B cell (primary cell): ENCODE results near the gene NHERF2. TPM values are rescaled to one million over a fixed set of nuclear protein-coding genes. Genes with fewer than 3 reads are reported as not detected.

ENCODE experiments used
- ATAC-seq: fragments of 200-7000 bp; cut with Tn5 transposase; one replicate; pipeline ENCODE4 v1.10.0; 2021; ENCODE audit warnings: low read depth, mild to moderate bottlenecking, moderate number of reproducible peaks, moderate library complexity
- CTCF ChIA-PET: fragments of 350-600 bp; sonication (Branson Sonifier 250); formaldehyde crosslinking; loops from one replicate; lab custom pipeline; 2021; ENCODE audit warnings: antibody characterized with exemption, inconsistent platforms; lab: Charles Lee
- POLR2A ChIA-PET: fragments of 350-600 bp; sonication (Branson Sonifier 250); formaldehyde crosslinking; loops from one replicate; lab custom pipeline; 2021; ENCODE audit warnings: antibody characterized with exemption; lab: Charles Lee
- DNase-seq: peaks from one replicate; pipeline ENCODE4 v3.0.0; 2013
- H2AFZ ChIP-seq: 2 replicates; pipeline ENCODE4 v1.6.1; 2012; ENCODE audit warnings: mild to moderate bottlenecking, low read depth, low read length; ENCODE audit not compliant: insufficient read depth, poor library complexity, severe bottlenecking
- H3K27ac ChIP-seq, 2 donors: 1 replicate in 1 of 2; 2 replicates in 1 of 2; pipeline ENCODE4 v1.5.1; 2012 to 2013; ENCODE audit warnings: low read length in 2 of 2, mild to moderate bottlenecking in 2 of 2, moderate library complexity in 1 of 2
- H3K27me3 ChIP-seq, 4 experiments: fragments of 200-600 bp in 1 of 4; sonication (generic) in 1 of 4; replicated peaks in 1 of 4; 1 replicate in 2 of 4; 2 replicates in 2 of 4; pipeline versions ENCODE4 v1.6.1 to v1.7.0; 2013 to 2016; ENCODE audit warnings: low read length in 3 of 4, mild to moderate bottlenecking in 2 of 4, mixed read lengths in 1 of 4, moderate library complexity in 1 of 4; ENCODE audit not compliant: insufficient read depth in 4 of 4, control insufficient read depth in 3 of 4; ENCODE audit errors: control extremely low read depth in 1 of 4
- H3K36me3 ChIP-seq, 2 experiments: replicated peaks in 1 of 2; 1 replicate in 1 of 2; 2 replicates in 1 of 2; pipeline versions ENCODE4 v1.6.1 to v1.7.1; 2013; ENCODE audit warnings: low read length in 1 of 2; ENCODE audit not compliant: insufficient read depth in 2 of 2, control insufficient read depth in 1 of 2; ENCODE audit errors: control extremely low read depth in 1 of 2, extremely low read depth in 1 of 2
- H3K4me1 ChIP-seq, 2 donors: fragments of 200-600 bp in 1 of 2; sonication (generic) in 1 of 2; 1 replicate in 1 of 2; 2 replicates in 1 of 2; pipeline versions ENCODE4 v1.5.1 to v1.6.1; 2013 to 2017; ENCODE audit warnings: low read length in 2 of 2; ENCODE audit not compliant: control insufficient read depth in 2 of 2, insufficient read depth in 2 of 2
- H3K4me2 ChIP-seq: replicated peaks from 2 replicates; pipeline ENCODE3; 2012; ENCODE audit warnings: mild to moderate bottlenecking, low read depth, low read length; ENCODE audit not compliant: poor library complexity, severe bottlenecking
- H3K4me3 ChIP-seq, 5 experiments: fragments of 200-600 bp in 1 of 5; sonication (generic) in 1 of 5; 1 replicate in 3 of 5; 2 replicates in 2 of 5; pipeline versions ENCODE4 v1.5.1 to v1.7.0; 2011 to 2016; ENCODE audit warnings: low read length in 4 of 5, mild to moderate bottlenecking in 4 of 5, low read depth in 2 of 5, control low read depth in 1 of 5, moderate library complexity in 1 of 5; ENCODE audit not compliant: insufficient read depth in 1 of 5; ENCODE audit errors: control extremely low read depth in 1 of 5, extremely low read depth in 1 of 5
- H3K79me2 ChIP-seq: fragments of 200-600 bp; sonication (generic); one replicate; pipeline ENCODE4 v1.6.0; 2016; ENCODE audit warnings: low read length; ENCODE audit not compliant: control insufficient read depth, insufficient read depth
- H3K9ac ChIP-seq: fragments of 200-600 bp; sonication (generic); 2 replicates; pipeline ENCODE4 v1.6.1; 2017; ENCODE audit warnings: mild to moderate bottlenecking, low read length, moderate library complexity
- H3K9me3 ChIP-seq, 3 donors: one replicate each; pipeline versions ENCODE4 v1.6.1 to v1.7.1; 2013; ENCODE audit warnings: low read length in 2 of 3; ENCODE audit not compliant: control insufficient read depth in 2 of 3, insufficient read depth in 1 of 3; ENCODE audit errors: control extremely low read depth in 1 of 3
- H4K20me1 ChIP-seq: 2 replicates; pipeline ENCODE4 v1.6.0; 2012; ENCODE audit warnings: mild to moderate bottlenecking, low read length; ENCODE audit not compliant: insufficient read depth, control insufficient read depth, poor library complexity, severe bottlenecking
- H3K27ac Mint-ChIP-seq: one replicate; pipeline ENCODE4 v1.8.0; 2021; ENCODE audit warnings: mixed read lengths
- H3K27me3 Mint-ChIP-seq: one replicate; pipeline ENCODE4 v1.8.0; 2021; ENCODE audit warnings: mixed read lengths
- H3K4me1 Mint-ChIP-seq: one replicate; pipeline ENCODE4 v1.8.0; 2021; ENCODE audit warnings: mixed read lengths
- H3K4me3 Mint-ChIP-seq: one replicate; pipeline ENCODE4 v1.8.0; 2021; ENCODE audit warnings: mixed read lengths
- H3K9me3 Mint-ChIP-seq: one replicate; pipeline ENCODE4 v1.8.0; 2022; ENCODE audit warnings: mixed read lengths; ENCODE audit not compliant: insufficient read depth
- CTCF ChIP-seq: fragments of 200-600 bp; IDR thresholded peaks from one replicate; pipeline ENCODE4 v1.8.0; 2022; ENCODE audit warnings: antibody characterized with exemption, mild to moderate bottlenecking
- EZH2 ChIP-seq: IDR thresholded peaks from 2 replicates; pipeline ENCODE4 v1.6.1; 2012; ENCODE audit warnings: borderline replicate concordance, low read depth, mild to moderate bottlenecking, moderate library complexity, low read length; ENCODE audit not compliant: insufficient read depth, poor library complexity, severe bottlenecking
- WGBS: methylation state at CpG from one replicate; pipeline ENCODE4 v1.1.5; 2013; ENCODE audit warnings: missing lambda C conversion rate; ENCODE audit not compliant: insufficient coverage; 5-methylcytosine and 5-hydroxymethylcytosine counted together
- intact Hi-C: fragments of 100-400 bp; cut with micrococcal nuclease; formaldehyde crosslinking; loops from one replicate; pipeline ENCODE4 v1.10.0; 2022
- polyA plus RNA-seq: library from polyadenylated mRNA; depleted of rRNA; stranded (reverse); fragments of >200 nt; gene quantifications from 2 replicates; pipeline ENCODE4 v1.2.3, GENCODE V29; 2012
- total RNA-seq, 2 donors: library from RNA; stranded (reverse); fragments of 120-200 nt in 1 of 2; gene quantifications; 1 replicate in 1 of 2; 2 replicates in 1 of 2; pipeline versions ENCODE4 v1.2.3 to v1.2.4, GENCODE V29; 2013 to 2022

NHERF2 gene
- total and polyA plus RNA-seq, 2 donors (not counting 1 experiment from before 2014, with no cell fraction given) = 1.8 to 2.2 TPM

- DNase-seq (no peak), ATAC-seq (no peak)
- Histone ChIP-seq H3K4me2 (no peak overlapping the region), H3K4me3 (no peak overlapping the region), H4K20me1 (peaks cover 76% of the 10 kb centered on the region), H3K27ac (no peak overlapping the region), H3K9ac (no peak overlapping the region), H3K9me3 (no peaks in the 10 kb centered on the region), H3K4me1 (peaks cover 42 to 56% of the 10 kb centered on the region in 2 donors), H3K36me3 (peaks cover 0 to 29% of the 10 kb centered on the region in 2 experiments), H3K27me3 (no peaks in the 10 kb centered on the region), H3K79me2 (peaks cover 76% of the 10 kb centered on the region), H2AFZ (no peak overlapping the region)
- intact Hi-C loops = no loop called here
- Mint-ChIP-seq H3K9me3 (no peaks in the 10 kb centered on the region), H3K27ac (peak overlapping the region; percentile 10), H3K4me1 (peaks cover 47% of the 10 kb centered on the region), H3K4me3 (peak overlapping the region; percentile 44), H3K27me3 (no peaks in the 10 kb centered on the region)
- CTCF ChIA-PET = interaction anchor here (4.9 kb wide), 1 partner anchor 135 kb away, joined by 46 read pairs; no protein-coding TSS in a partner anchor
- TF ChIP-seq EZH2 = no peak
- TF ChIP-seq CTCF = no peak
- POLR2A ChIA-PET = no interaction called here
- 96% methylated on average over 8 of the region's 8 CpGs for WGBS
Measured at GRCh38 chr16:2006317-2006716, 20.4 kb upstream of the NHERF2 start.

- peak overlapping the region; percentile 77 for H3K4me2 ChIP-seq
- POLR2A ChIA-PET = interaction anchor here (0.7 kb wide), 1 partner anchor 145 kb away, joined by 4 read pairs; no protein-coding TSS in a partner anchor
- intact Hi-C loops = no loop called here
- H3K27me3 ChIP-seq = no peaks in the 10 kb centered on the region
- no peak overlapping the region for H2AFZ ChIP-seq
- no peaks in the 10 kb centered on the region for H3K27me3 Mint-ChIP-seq
- WGBS = 66% methylated on average over 12 of the region's 16 CpGs
- H3K4me3 ChIP-seq = no peak overlapping the region
- H3K79me2 ChIP-seq = peaks cover 74% of the 10 kb centered on the region
- H3K4me3 Mint-ChIP-seq = peak overlapping the region; percentile 82
- no peak for ATAC-seq
- peak overlapping the region; percentile 15 for H3K9ac ChIP-seq
- DNase-seq = no peak
- CTCF ChIA-PET = interaction anchor here (1.8 kb wide), 1 partner anchor 133 kb away, joined by 10 read pairs; no protein-coding TSS in a partner anchor
- H3K4me1 Mint-ChIP-seq = peaks cover 47% of the 10 kb centered on the region
- no peaks in the 10 kb centered on the region for H3K9me3 ChIP-seq
- no peak for TF ChIP-seq EZH2
- TF ChIP-seq CTCF = no peak
- peaks cover 70% of the 10 kb centered on the region for H4K20me1 ChIP-seq
- H3K27ac ChIP-seq = no peak overlapping the region
- H3K9me3 Mint-ChIP-seq = no peaks in the 10 kb centered on the region
- H3K4me1 ChIP-seq = peaks cover 42 to 56% of the 10 kb centered on the region in 2 donors
- H3K27ac Mint-ChIP-seq = no peak overlapping the region
- H3K36me3 ChIP-seq = peaks cover 0 to 21% of the 10 kb centered on the region in 2 experiments
Measured at GRCh38 chr16:2007081-2007836, 19.4 kb upstream of the NHERF2 start.
